Sigmoid colon (tissue), 7 donors: Measurements from ENCODE around the gene OR8U1. TPM values are rescaled to one million over a fixed set of nuclear protein-coding genes. Genes with fewer than 3 reads are reported as not detected.

ENCODE experiments used
- DNase-seq: peaks from one replicate; pipeline ENCODE4 v3.0.0-alpha.2; 2019
- H3K27ac ChIP-seq, 4 donors: fragments of 200-600 bp; sonication (generic); one replicate each; pipeline ENCODE4 v1.5.1; 2016 to 2019; ENCODE audit warnings: mild to moderate bottlenecking in 1 of 4
- H3K27me3 ChIP-seq, 3 donors: fragments of 200-600 bp; sonication (generic); one replicate each; pipeline ENCODE4 v1.5.1; 2019; ENCODE audit warnings: mild to moderate bottlenecking in 1 of 3
- H3K36me3 ChIP-seq, 4 donors: fragments of 200-600 bp; sonication (generic); one replicate each; pipeline ENCODE4 v1.5.1; 2016 to 2019
- H3K4me1 ChIP-seq, 4 donors: fragments of 200-600 bp; sonication (generic); one replicate each; pipeline ENCODE4 v1.5.1; 2017 to 2019
- H3K4me3 ChIP-seq, 4 donors: fragments of 200-600 bp; sonication (generic); one replicate each; pipeline ENCODE4 v1.5.1; 2017 to 2019; ENCODE audit warnings: mild to moderate bottlenecking in 2 of 4, moderate library complexity in 1 of 4
- H3K9me3 ChIP-seq, 4 donors: fragments of 200-600 bp in 3 of 4; sonication (generic) in 3 of 4; one replicate each; pipeline versions ENCODE4 v1.5.1 to v1.6.1; 2013 to 2019
- EP300 ChIP-seq, 4 donors: sonication (generic); formaldehyde crosslinking; IDR thresholded peaks; one replicate each; pipeline ENCODE4 v1.6.1; 2017; ENCODE audit warnings: antibody characterized with exemption in 4 of 4
- POLR2A ChIP-seq, 2 donors: fragments of 450-650 bp; IDR thresholded peaks; one replicate each; pipeline ENCODE4 v1.6.1; 2016; ENCODE audit warnings: antibody characterized with exemption in 2 of 2, mild to moderate bottlenecking in 2 of 2, moderate library complexity in 2 of 2
- POLR2AphosphoS5 ChIP-seq, 4 donors: sonication (generic); formaldehyde crosslinking; IDR thresholded peaks; one replicate each; pipeline ENCODE4 v1.6.1; 2017; ENCODE audit warnings: antibody characterized with exemption in 4 of 4
- WGBS, 2 donors: extraction: QIAGEN DNeasy Blood & Tissue Kit; methylation state at CpG; one replicate each; pipeline ENCODE4 v1.1.7; 2013; 5-methylcytosine and 5-hydroxymethylcytosine counted together
- intact Hi-C: fragments of 100-400 bp; cut with DNase I; formaldehyde crosslinking; loops from one replicate; pipeline ENCODE4 v1.15.1; 2023
- polyA plus RNA-seq, 3 donors: library from polyadenylated mRNA; stranded (reverse); fragments of 200-250 nt; gene quantifications; one replicate each; pipeline ENCODE4 v1.2.3, GENCODE V29; 2013
- total RNA-seq, 4 donors: library from RNA; depleted of rRNA; stranded (reverse); fragments of >200 nt; gene quantifications; one replicate each; pipeline ENCODE4 v1.1.0, GENCODE V29; 2016
- TF ChIP-seq, protein P1 (sequence below), 4 experiments: fragments of 450-650 bp in 3 of 4; fragments of 200-600 bp in 1 of 4; IDR thresholded peaks; one replicate each; pipeline ENCODE4 v1.5.1; 2016 to 2019; ENCODE audit warnings: antibody characterized with exemption in 4 of 4, mild to moderate bottlenecking in 3 of 4, moderate library complexity in 2 of 4
- donor health status: healthy with polysubstance abuse.
- donor health status: Bipolar disorder and iron deficiency.
- donor health status: healthy.

The OR8U1 gene
- total RNA-seq (not detected), polyA plus RNA-seq (not detected)

- DNase-seq, result no peak
- Histone ChIP-seq H3K36me3 (no peaks in the 10 kb centered on the region), H3K9me3 (no peaks in the 10 kb centered on the region), H3K4me3 (no peak within 1 kb of the TSS), H3K27ac (no peak within 1 kb of the TSS), H3K4me1 (no peaks in the 10 kb centered on the region), H3K27me3 (no peaks in the 10 kb centered on the region)
- 79 to 92% methylated on average over 2 of the region's 2 CpGs for WGBS, 2 donors
- intact Hi-C loops, result no loop called here
- TF ChIP-seq POLR2A (IDR thresholded peaks at IDR 0.05), result no peak
Measured at GRCh38 chr11:56375324-56375723, at the start of gene OR8U1. OR8U1 (plus strand) TSS chr11:56375624; CDS start chr11:56375624, 0 bp downstream.

- Histone ChIP-seq H3K4me3 (no peak overlapping the region), H3K27me3 (no peaks in the 10 kb centered on the region), H3K9me3 (no peaks in the 10 kb centered on the region), H3K4me1 (no peaks in the 10 kb centered on the region), H3K36me3 (no peaks in the 10 kb centered on the region), H3K27ac (no peak overlapping the region)
- WGBS, 2 donors, result 93 to 95% methylated on average over 34 of the region's 34 CpGs
- TF ChIP-seq, protein P1, sequence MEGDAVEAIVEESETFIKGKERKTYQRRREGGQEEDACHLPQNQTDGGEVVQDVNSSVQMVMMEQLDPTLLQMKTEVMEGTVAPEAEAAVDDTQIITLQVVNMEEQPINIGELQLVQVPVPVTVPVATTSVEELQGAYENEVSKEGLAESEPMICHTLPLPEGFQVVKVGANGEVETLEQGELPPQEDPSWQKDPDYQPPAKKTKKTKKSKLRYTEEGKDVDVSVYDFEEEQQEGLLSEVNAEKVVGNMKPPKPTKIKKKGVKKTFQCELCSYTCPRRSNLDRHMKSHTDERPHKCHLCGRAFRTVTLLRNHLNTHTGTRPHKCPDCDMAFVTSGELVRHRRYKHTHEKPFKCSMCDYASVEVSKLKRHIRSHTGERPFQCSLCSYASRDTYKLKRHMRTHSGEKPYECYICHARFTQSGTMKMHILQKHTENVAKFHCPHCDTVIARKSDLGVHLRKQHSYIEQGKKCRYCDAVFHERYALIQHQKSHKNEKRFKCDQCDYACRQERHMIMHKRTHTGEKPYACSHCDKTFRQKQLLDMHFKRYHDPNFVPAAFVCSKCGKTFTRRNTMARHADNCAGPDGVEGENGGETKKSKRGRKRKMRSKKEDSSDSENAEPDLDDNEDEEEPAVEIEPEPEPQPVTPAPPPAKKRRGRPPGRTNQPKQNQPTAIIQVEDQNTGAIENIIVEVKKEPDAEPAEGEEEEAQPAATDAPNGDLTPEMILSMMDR (IDR thresholded peaks at IDR 0.05), result no peak
- TF ChIP-seq EP300 (IDR thresholded peaks at IDR 0.05) (no peak), POLR2AphosphoS5 (IDR thresholded peaks at IDR 0.05) (no peak), POLR2A (IDR thresholded peaks at IDR 0.05) (no peak)
- no peak for DNase-seq
- intact Hi-C loops, result no loop called here
Measured at GRCh38 chr11:56331861-56332491, 43.4 kb upstream of the OR8U1 start.

DNA sequence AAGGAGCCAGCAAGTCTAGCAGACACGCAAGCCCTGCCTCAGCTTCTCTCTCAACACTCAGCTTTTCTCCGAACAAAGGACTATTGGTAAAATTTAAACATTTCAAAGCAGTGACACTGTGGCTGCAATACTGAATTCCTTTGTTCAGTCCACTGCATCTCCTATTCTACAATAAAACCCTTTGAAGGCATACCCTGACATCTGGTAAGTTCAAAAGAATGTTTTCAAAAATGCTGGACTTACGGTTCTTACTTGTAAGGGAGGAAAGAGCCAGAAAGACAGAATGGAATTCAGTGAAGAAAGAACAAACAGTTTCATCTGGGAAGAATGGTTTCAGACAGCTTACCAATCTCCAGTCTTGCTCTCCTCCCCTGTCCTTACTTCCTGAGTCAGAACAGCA is 42.3 kb upstream of the OR8U1 start:
- intact Hi-C loops, result no loop called here
- TF ChIP-seq, protein P1 (IDR thresholded peaks at IDR 0.05), result no peak
- TF ChIP-seq EP300 (IDR thresholded peaks at IDR 0.05) (no peak), POLR2AphosphoS5 (IDR thresholded peaks at IDR 0.05) (no peak), POLR2A (IDR thresholded peaks at IDR 0.05) (no peak)
- H3K36me3 ChIP-seq, result no peaks in the 10 kb centered on the region
- H3K4me1 ChIP-seq, result no peaks in the 10 kb centered on the region
- H3K27ac ChIP-seq, result no peak overlapping the region
- no peak overlapping the region for H3K4me3 ChIP-seq
- H3K27me3 ChIP-seq, result no peaks in the 10 kb centered on the region
- DNase-seq, result no peak
- H3K9me3 ChIP-seq, result no peaks in the 10 kb centered on the region
- 71 to 92% methylated on average over 3 of the region's 3 CpGs for WGBS, 2 donors

DNA sequence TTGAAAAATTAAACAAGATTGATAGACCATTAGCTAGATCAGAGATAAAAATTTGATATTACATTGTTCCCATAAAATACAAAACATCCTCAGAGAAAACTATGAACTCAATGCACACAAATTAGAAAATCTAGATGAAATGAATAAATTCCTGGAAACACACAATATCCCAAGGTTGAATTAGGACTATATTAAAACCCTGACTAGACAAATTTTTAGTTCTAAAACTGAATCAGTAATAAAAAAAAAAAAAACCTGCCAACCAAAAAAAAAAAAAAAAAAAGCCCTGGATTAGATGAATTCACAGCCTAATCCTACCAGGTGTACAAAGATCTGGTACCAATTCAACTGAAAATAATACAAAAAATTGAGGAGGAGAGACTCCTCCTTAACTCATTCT is 35.1 kb upstream of the OR8U1 start:
- intact Hi-C loops, result no loop called here
- H3K4me1 ChIP-seq, result no peaks in the 10 kb centered on the region
- no peak for DNase-seq
- no peak overlapping the region for H3K27ac ChIP-seq
- H3K4me3 ChIP-seq, result no peak overlapping the region
- TF ChIP-seq, protein P1 (IDR thresholded peaks at IDR 0.05), result no peak
- TF ChIP-seq POLR2A (IDR thresholded peaks at IDR 0.05), result no peak
- no peak for TF ChIP-seq EP300 (IDR thresholded peaks at IDR 0.05)
- no peak for TF ChIP-seq POLR2AphosphoS5 (IDR thresholded peaks at IDR 0.05)
- peaks cover 0 to 3% (median 0%) of the 10 kb centered on the region in 4 donors for H3K9me3 ChIP-seq
- no peaks in the 10 kb centered on the region for H3K27me3 ChIP-seq
- no peaks in the 10 kb centered on the region for H3K36me3 ChIP-seq

DNA sequence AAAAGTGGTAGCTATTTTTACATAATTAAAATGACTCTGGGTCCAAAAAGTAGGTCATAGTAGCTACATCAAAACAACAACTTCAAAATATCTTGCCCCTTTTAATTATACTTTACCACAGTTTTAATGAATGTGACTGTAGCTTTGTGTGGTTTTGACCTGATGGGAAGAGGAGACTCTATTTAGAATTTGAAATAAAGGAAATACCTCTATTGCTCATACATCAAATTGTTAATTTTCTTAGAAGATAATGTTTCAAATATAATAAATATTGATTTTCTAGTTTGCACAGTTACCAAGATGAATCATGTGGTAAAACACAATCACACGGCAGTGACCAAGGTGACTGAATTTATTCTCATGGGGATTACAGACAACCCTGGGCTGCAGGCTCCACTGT is 29.7 kb upstream of the OR8U1 start, which contains the start of gene OR8K1:
TSS of gene OR8K1 (plus strand) at position 301 of the 400 bp plus-strand sequence. CDS start at position 301, 0 bp downstream.
- no peaks in the 10 kb centered on the region for H3K27me3 ChIP-seq
- TF ChIP-seq POLR2AphosphoS5 (IDR thresholded peaks at IDR 0.05), result no peak
- TF ChIP-seq, protein P1 (IDR thresholded peaks at IDR 0.05), result no peak
- no peak for TF ChIP-seq POLR2A (IDR thresholded peaks at IDR 0.05)
- no peak for TF ChIP-seq EP300 (IDR thresholded peaks at IDR 0.05)
- WGBS, 2 donors, result 91 to 96% methylated on average over 1 of the region's 1 CpG

More for the DNA sequence above, 29.7 kb upstream of the OR8U1 start, which contains the start of gene OR8K1:
- DNase-seq, result no peak
- Histone ChIP-seq H3K27ac (no peak within 1 kb of the TSS), H3K4me3 (no peak within 1 kb of the TSS), H3K4me1 (no peaks in the 10 kb centered on the region), H3K36me3 (no peaks in the 10 kb centered on the region), H3K9me3 (no peaks in the 10 kb centered on the region)
- intact Hi-C loops, result no loop called here
